Peyer's patch (tissue), 4 donors: Measurements from ENCODE around the gene OR3A3.

Experiments used
- CTCF ChIP-seq, 6 experiments: fragments of 450-650 bp in 4 of 6; fragments of 200-600 bp in 2 of 6; sonication (generic) in 1 of 6; IDR thresholded peaks; one replicate each; pipeline ENCODE4 v1.5.1; 2017 to 2019; ENCODE audit warnings: antibody characterized with exemption in 6 of 6, mild to moderate bottlenecking in 3 of 6, moderate library complexity in 1 of 6
- POLR2A ChIP-seq, 2 donors: fragments of 450-650 bp; IDR thresholded peaks; one replicate each; pipeline ENCODE4 v1.5.1; 2017; ENCODE audit warnings: antibody characterized with exemption in 2 of 2, mild to moderate bottlenecking in 2 of 2, moderate library complexity in 2 of 2

DNA sequence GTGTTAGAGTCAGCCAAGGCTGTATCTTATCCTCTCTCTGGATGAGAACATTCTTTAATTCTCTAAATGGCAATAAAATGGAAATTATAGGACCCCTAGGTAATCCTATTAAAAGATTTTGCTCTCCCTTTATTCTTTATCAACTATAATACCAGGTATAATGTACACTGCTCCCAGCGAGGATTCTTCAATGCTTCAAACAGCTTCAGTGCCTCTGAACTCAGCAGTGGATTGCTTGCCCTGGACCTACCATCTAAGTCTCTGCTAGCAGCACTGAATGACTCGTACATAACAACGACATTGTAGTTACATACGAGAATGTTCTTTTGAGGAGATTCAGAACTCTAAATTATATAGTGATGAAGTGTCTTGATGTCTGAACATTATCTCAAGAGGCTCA is 21.4 kb upstream of the OR3A3 start:
- TF ChIP-seq CTCF (IDR thresholded peaks at IDR 0.05) (no peak), POLR2A (IDR thresholded peaks at IDR 0.05) (no peak)
